Measurements from ENCODE around the gene ERFE.

Gene ERFE

GRCh38 chr2:238126338-238126737 lies 32.4 kb upstream of the ERFE start:
- Histone ChIP-seq H3F3A (ENCODE audit: insufficient read depth) (no peaks in the 10 kb centered on the region), H4K20me1 (ENCODE audit: low read depth, low read length) (no peaks in the 10 kb centered on the region), H3K79me2 (ENCODE audit: insufficient read depth, low read length) (no peaks in the 10 kb centered on the region), H3K9me3 (ENCODE audit: insufficient read depth, low read length) (0 out of 2 replicates have a peak, but pooled peaks cover 4% of the 10 kb centered on the region), H3K4me2 (ENCODE audit: low read depth, low read length, poor library complexity, severe bottlenecking) (no peak overlapping the region), H3K27ac (ENCODE audit: low read depth, low read length) (no peak overlapping the region), H3K9me2 (replicated peaks; ENCODE audit: insufficient read depth, low read length) (no peaks in the 10 kb centered on the region), H3K27me3 (ENCODE audit: low read length) (no peaks in the 10 kb centered on the region), H3K4me3 (ENCODE audit: insufficient read depth, low read length, poor library complexity, severe bottlenecking) (no peak overlapping the region), H3K9ac (ENCODE audit: low read length) (no peak overlapping the region), H3K36me3 (ENCODE audit: low read length) (no peaks in the 10 kb centered on the region), H2AFZ (ENCODE audit: low read depth, low read length, severe bottlenecking) (no peak overlapping the region)
- TF ChIP-seq CTCF (IDR thresholded peaks at IDR 0.05; ENCODE audit: insufficient read depth, low read length, poor library complexity, severe bottlenecking) = no peak
- no peak for TF ChIP-seq EZH2phosphoT487 (conservative IDR thresholded peaks at IDR 0.05; ENCODE audit: low read length)

GRCh38 chr2:238126775-238127164 lies 32.0 kb upstream of the ERFE start:
- Histone ChIP-seq H3K9me3 (ENCODE audit: insufficient read depth, low read length) (0 out of 2 replicates have a peak, but pooled peaks cover 4% of the 10 kb centered on the region), H3K27ac (ENCODE audit: low read depth, low read length) (no peak overlapping the region), H3K27me3 (ENCODE audit: low read length) (no peaks in the 10 kb centered on the region), H3K36me3 (ENCODE audit: low read length) (no peaks in the 10 kb centered on the region), H3F3A (ENCODE audit: insufficient read depth) (no peaks in the 10 kb centered on the region), H3K79me2 (ENCODE audit: insufficient read depth, low read length) (no peaks in the 10 kb centered on the region), H3K9me2 (replicated peaks; ENCODE audit: insufficient read depth, low read length) (no peaks in the 10 kb centered on the region), H3K9ac (ENCODE audit: low read length) (no peak overlapping the region), H4K20me1 (ENCODE audit: low read depth, low read length) (no peaks in the 10 kb centered on the region), H2AFZ (ENCODE audit: low read depth, low read length, severe bottlenecking) (no peak overlapping the region), H3K4me2 (ENCODE audit: low read depth, low read length, poor library complexity, severe bottlenecking) (no peak overlapping the region), H3K4me3 (ENCODE audit: insufficient read depth, low read length, poor library complexity, severe bottlenecking) (no peak overlapping the region)
- TF ChIP-seq CTCF (IDR thresholded peaks at IDR 0.05; ENCODE audit: insufficient read depth, low read length, poor library complexity, severe bottlenecking) = no peak
- no peak for TF ChIP-seq EZH2phosphoT487 (conservative IDR thresholded peaks at IDR 0.05; ENCODE audit: low read length)

- no peaks in the 10 kb centered on the region for H4K20me1 ChIP-seq (ENCODE audit: low read depth, low read length)
- H3K79me2 ChIP-seq (ENCODE audit: insufficient read depth, low read length) = no peaks in the 10 kb centered on the region
- TF ChIP-seq CTCF (IDR thresholded peaks at IDR 0.05; ENCODE audit: insufficient read depth, low read length, poor library complexity, severe bottlenecking) (no peak), EZH2phosphoT487 (conservative IDR thresholded peaks at IDR 0.05; ENCODE audit: low read length) (no peak)
- 0 out of 2 replicates have a peak, but pooled peaks cover 4% of the 10 kb centered on the region for H3K9me3 ChIP-seq (ENCODE audit: insufficient read depth, low read length)
- no peak overlapping the region for H2AFZ ChIP-seq (ENCODE audit: low read depth, low read length, severe bottlenecking)
- H3K27ac ChIP-seq (ENCODE audit: low read depth, low read length) = no peak overlapping the region
- no peaks in the 10 kb centered on the region for H3K27me3 ChIP-seq (ENCODE audit: low read length)
- H3K4me3 ChIP-seq (ENCODE audit: insufficient read depth, low read length, poor library complexity, severe bottlenecking) = no peak overlapping the region
- no peaks in the 10 kb centered on the region for H3K9me2 ChIP-seq (replicated peaks; ENCODE audit: insufficient read depth, low read length)
- no peaks in the 10 kb centered on the region for H3F3A ChIP-seq (ENCODE audit: insufficient read depth)
- no peak overlapping the region for H3K4me2 ChIP-seq (ENCODE audit: low read depth, low read length, poor library complexity, severe bottlenecking)
- no peaks in the 10 kb centered on the region for H3K36me3 ChIP-seq (ENCODE audit: low read length)
- H3K9ac ChIP-seq (ENCODE audit: low read length) = no peak overlapping the region
These were observed 31.4 kb upstream of the ERFE start for GRCh38 chr2:238127165-238128060.
